ENCODE results near the gene NRAP. TPM values are rescaled to one million over a fixed set of nuclear protein-coding genes. Genes with fewer than 3 reads are reported as not detected.

The NRAP gene
- total and polyA plus RNA-seq, 2 of the 8 experiments (the other 6 are each of a cell fraction or from before 2014, with no cell fraction given) = not detected

DNA sequence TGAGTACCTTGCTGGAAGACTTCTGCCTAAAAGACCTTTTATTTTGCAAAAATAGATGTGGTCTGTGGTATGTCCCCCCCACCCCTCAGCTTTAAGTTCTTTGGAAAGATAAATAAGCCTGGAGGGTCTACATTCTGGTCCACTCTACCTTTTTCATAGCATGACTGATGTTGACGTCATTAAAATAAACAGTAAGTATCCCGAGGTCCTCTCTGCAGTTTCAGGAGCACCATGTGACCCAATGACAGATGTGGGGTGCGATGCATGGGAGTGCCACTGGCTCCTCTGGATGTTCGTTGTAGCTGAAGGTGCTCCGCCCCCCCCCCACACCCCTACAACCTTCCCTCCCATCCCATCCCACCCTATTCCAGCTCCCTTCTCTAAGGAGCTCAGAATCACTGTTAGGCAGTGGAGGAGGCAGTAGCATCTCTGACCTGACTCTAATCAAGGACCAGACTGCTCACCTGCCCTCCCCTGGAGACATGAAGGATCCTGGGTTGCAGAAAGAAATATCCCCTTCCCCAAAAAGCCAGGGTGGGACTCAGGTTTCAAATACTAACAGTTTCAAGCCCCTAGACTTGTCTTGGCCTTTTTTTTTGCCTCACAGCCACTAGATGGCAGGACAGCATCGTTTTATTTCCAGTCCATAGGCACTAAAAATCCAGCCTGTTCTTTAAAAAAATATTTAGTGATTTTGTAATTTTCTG, 40.9 kb upstream of the NRAP start:
- no peak overlapping the region for H3K4me3 ChIP-seq (ENCODE audit: extremely low read depth in 1 of 4, insufficient read depth in 2 of 4, low read depth in 3 of 4, low read length in 4 of 4)
- peak; percentile 71 for FAIRE-seq
- 45% methylated on average over 4 of the region's 6 CpGs; no CpG with 5 or more reads in 1 of the 2 experiments for WGBS, 2 experiments (ENCODE audit: extremely low coverage in 1 of 2, insufficient coverage in 1 of 2, insufficient read length in 1 of 2, insufficient replicate concordance in 2 of 2, low coverage in 1 of 2, low lambda C conversion rate in 2 of 2, missing lambda C conversion rate in 1 of 2)

More for the DNA sequence above, 40.9 kb upstream of the NRAP start:
- Histone ChIP-seq H4K20me1 (replicated peaks in 1 of 2; ENCODE audit: control insufficient read depth in 1 of 2, insufficient read depth in 2 of 2, low read length in 2 of 2) (no peaks in the 10 kb centered on the region), H4K91ac (replicated peaks; ENCODE audit: insufficient read length, low read length) (no peak overlapping the region), H2BK15ac (ENCODE audit: low read length) (no peak overlapping the region), H3K9ac (replicated peaks in 1 of 4; ENCODE audit: extremely low read depth in 1 of 4, low read depth in 3 of 4, low read length in 3 of 4) (no peak overlapping the region), H3K79me2 (ENCODE audit: control insufficient read depth in 1 of 2, insufficient read depth in 2 of 2, low read length in 2 of 2) (no peaks in the 10 kb centered on the region), H2BK120ac (replicated peaks; ENCODE audit: low read depth, low read length) (no peak overlapping the region), H3K79me1 (ENCODE audit: low read depth, low read length) (no peaks in the 10 kb centered on the region), H3K4me2 (ENCODE audit: insufficient read depth in 1 of 2, low read depth in 2 of 2, low read length in 2 of 2) (no peak overlapping the region), H3K18ac (ENCODE audit: extremely low read depth, low read length) (no peak overlapping the region), H3K4ac (replicated peaks; ENCODE audit: insufficient read length, low read depth, low read length) (no peak overlapping the region), H2AFZ (ENCODE audit: low read length) (no peak overlapping the region), H2BK12ac (ENCODE audit: low read depth, low read length) (no peak overlapping the region), H3K9me3 (ENCODE audit: insufficient read depth in 2 of 2, low read depth in 1 of 2, low read length in 1 of 2) (no peaks in the 10 kb centered on the region), H3K27me3 (replicated peaks in 1 of 4; ENCODE audit: control insufficient read depth in 3 of 4, extremely low read depth in 1 of 4, insufficient read depth in 3 of 4, low read length in 3 of 4) (no peaks in the 10 kb centered on the region), H4K8ac (ENCODE audit: extremely low read depth, insufficient read depth, low read length) (no peak overlapping the region), H3K36me3 (ENCODE audit: control insufficient read depth in 2 of 4, insufficient read depth in 4 of 4, low read length in 3 of 4) (no peaks in the 10 kb centered on the region), H3K23me2 (ENCODE audit: low read depth, low read length) (no peaks in the 10 kb centered on the region), H4K5ac (ENCODE audit: insufficient read length, low read depth, low read length) (no peak overlapping the region), H3K4me1 (replicated peaks in 1 of 4; ENCODE audit: control insufficient read depth in 3 of 4, insufficient read depth in 4 of 4, low read length in 3 of 4) (peaks cover 0 to 8% (median 5%) of the 10 kb centered on the region in 4 experiments; a peak in 4 of 7 replicates), H3K27ac (ENCODE audit: low read depth, low read length) (no peak overlapping the region), H3K56ac (replicated peaks; ENCODE audit: insufficient read length, low read depth, low read length) (no peak overlapping the region), H2BK5ac (ENCODE audit: low read depth, low read length) (no peak overlapping the region), H2BK20ac (ENCODE audit: low read length) (no peak overlapping the region), H3K23ac (ENCODE audit: insufficient read length) (no peak overlapping the region), H3K14ac (ENCODE audit: insufficient read length) (no peak overlapping the region), H2AK5ac (ENCODE audit: low read depth, low read length) (no peak overlapping the region)
- peak; percentile 69 to 72 for TF ChIP-seq RAD21 (IDR thresholded peaks at IDR 0.05 in 1 of 2, conservative IDR thresholded peaks at IDR 0.05 in 1 of 2; ENCODE audit: low read depth in 2 of 2, low read length in 2 of 2)
- TF ChIP-seq, protein P1, sequence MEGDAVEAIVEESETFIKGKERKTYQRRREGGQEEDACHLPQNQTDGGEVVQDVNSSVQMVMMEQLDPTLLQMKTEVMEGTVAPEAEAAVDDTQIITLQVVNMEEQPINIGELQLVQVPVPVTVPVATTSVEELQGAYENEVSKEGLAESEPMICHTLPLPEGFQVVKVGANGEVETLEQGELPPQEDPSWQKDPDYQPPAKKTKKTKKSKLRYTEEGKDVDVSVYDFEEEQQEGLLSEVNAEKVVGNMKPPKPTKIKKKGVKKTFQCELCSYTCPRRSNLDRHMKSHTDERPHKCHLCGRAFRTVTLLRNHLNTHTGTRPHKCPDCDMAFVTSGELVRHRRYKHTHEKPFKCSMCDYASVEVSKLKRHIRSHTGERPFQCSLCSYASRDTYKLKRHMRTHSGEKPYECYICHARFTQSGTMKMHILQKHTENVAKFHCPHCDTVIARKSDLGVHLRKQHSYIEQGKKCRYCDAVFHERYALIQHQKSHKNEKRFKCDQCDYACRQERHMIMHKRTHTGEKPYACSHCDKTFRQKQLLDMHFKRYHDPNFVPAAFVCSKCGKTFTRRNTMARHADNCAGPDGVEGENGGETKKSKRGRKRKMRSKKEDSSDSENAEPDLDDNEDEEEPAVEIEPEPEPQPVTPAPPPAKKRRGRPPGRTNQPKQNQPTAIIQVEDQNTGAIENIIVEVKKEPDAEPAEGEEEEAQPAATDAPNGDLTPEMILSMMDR (IDR thresholded peaks at IDR 0.05; ENCODE audit: control extremely low read depth in 1 of 3, insufficient read depth in 1 of 3, low read depth in 1 of 3, low read length in 3 of 3) = peak in 2 of 3 experiments; percentile 51 to 61; a peak in 3 of 4 replicates
- no peak for TF ChIP-seq TCF12 (IDR thresholded peaks at IDR 0.05; ENCODE audit: low read depth, low read length)
- no peak for TF ChIP-seq PHF8 (conservative IDR thresholded peaks at IDR 0.05; ENCODE audit: low read depth, low read length)
- ChIA-PET CTCF (ENCODE audit: partially characterized antibody) (interaction anchor here (0.7 to 4.4 kb wide), 20 partner anchors 9 to 406 kb away, joined by 3 to 29 read pairs (median 4); no protein-coding TSS in a partner anchor), POLR2A (ENCODE audit: partially characterized antibody) (interaction anchor here (0.5 kb wide), 1 partner anchor 147 kb away, joined by 3 read pairs; no protein-coding TSS in a partner anchor)
- no peak for DNase-seq (ENCODE audit: low read depth in 1 of 2, low spot score in 2 of 2)
